OCI-LY3 (cell line): Measurements from ENCODE around the gene PPM1A.

Experiments used
- H2AFZ ChIP-seq: fragments of 200-600, 300-600 bp; shearing (Covaris generic); 2 replicates; pipeline ENCODE4 v1.6.0; 2014; ENCODE audit warnings: antibody characterized with exemption, low read depth, low read length
- H3K27ac ChIP-seq: fragments of 200-600, 300-600 bp; sonication (generic); 2 replicates; pipeline ENCODE4 v1.5.1; 2014; ENCODE audit warnings: mild to moderate bottlenecking, low read length, moderate library complexity, mixed read lengths
- H3K27me3 ChIP-seq: fragments of 200-600, 300-600 bp; sonication (generic); 2 replicates; pipeline ENCODE4 v1.6.1; 2014; ENCODE audit warnings: low read depth, low read length, mixed read lengths
- H3K36me3 ChIP-seq: fragments of 200-600, 300-600 bp; sonication (generic); replicated peaks from 2 replicates; pipeline ENCODE3; 2014; ENCODE audit warnings: low read depth, low read length, mixed read lengths
- H3K4me1 ChIP-seq: fragments of 300-600, 200-600 bp; sonication (generic); 2 replicates; pipeline ENCODE4 v1.6.1; 2014; ENCODE audit warnings: low read length, mixed read lengths
- H3K4me2 ChIP-seq: fragments of 200-600, 300-600 bp; sonication (generic); 2 replicates; pipeline ENCODE4 v1.6.1; 2014; ENCODE audit warnings: low read length, mixed read lengths
- H3K4me3 ChIP-seq: fragments of 300-600, 200-600 bp; sonication (generic); 2 replicates; pipeline ENCODE4 v1.5.1; 2014; ENCODE audit warnings: antibody characterized with exemption, mild to moderate bottlenecking, low read length, moderate library complexity
- H3K79me2 ChIP-seq: fragments of 300-600, 200-600 bp; shearing (Covaris generic); 2 replicates; pipeline ENCODE4 v1.6.1; 2014; ENCODE audit warnings: mild to moderate bottlenecking, low read length, mixed read lengths
- H3K9ac ChIP-seq: fragments of 300-600, 200-600 bp; shearing (Covaris generic); 2 replicates; pipeline ENCODE4 v1.6.0; 2014; ENCODE audit warnings: mild to moderate bottlenecking, low read length, moderate library complexity
- H3K9me3 ChIP-seq: fragments of 200-600, 300-600 bp; shearing (Covaris generic); 2 replicates; pipeline ENCODE4 v1.6.1; 2014; ENCODE audit warnings: low read length, mixed read lengths; ENCODE audit not compliant: insufficient read depth
- H4K20me1 ChIP-seq: fragments of 200-600, 300-600 bp; sonication (generic); 2 replicates; pipeline ENCODE4 v1.6.1; 2016; ENCODE audit warnings: low read length, mixed read lengths; ENCODE audit not compliant: insufficient read depth
- EZH2phosphoT487 ChIP-seq: fragments of 200-600 bp; shearing (Covaris generic); IDR thresholded peaks from 2 replicates; pipeline ENCODE4 v1.6.1; 2018; ENCODE audit warnings: antibody characterized with exemption, mixed run types, low read depth
- TF ChIP-seq, protein P1 (sequence below): fragments of 200-600, 300-600 bp; sonication (generic); IDR thresholded peaks from 2 replicates; pipeline ENCODE4 v1.5.1; 2014; ENCODE audit warnings: antibody characterized with exemption, low read length, low read depth

PPM1A gene

DNA sequence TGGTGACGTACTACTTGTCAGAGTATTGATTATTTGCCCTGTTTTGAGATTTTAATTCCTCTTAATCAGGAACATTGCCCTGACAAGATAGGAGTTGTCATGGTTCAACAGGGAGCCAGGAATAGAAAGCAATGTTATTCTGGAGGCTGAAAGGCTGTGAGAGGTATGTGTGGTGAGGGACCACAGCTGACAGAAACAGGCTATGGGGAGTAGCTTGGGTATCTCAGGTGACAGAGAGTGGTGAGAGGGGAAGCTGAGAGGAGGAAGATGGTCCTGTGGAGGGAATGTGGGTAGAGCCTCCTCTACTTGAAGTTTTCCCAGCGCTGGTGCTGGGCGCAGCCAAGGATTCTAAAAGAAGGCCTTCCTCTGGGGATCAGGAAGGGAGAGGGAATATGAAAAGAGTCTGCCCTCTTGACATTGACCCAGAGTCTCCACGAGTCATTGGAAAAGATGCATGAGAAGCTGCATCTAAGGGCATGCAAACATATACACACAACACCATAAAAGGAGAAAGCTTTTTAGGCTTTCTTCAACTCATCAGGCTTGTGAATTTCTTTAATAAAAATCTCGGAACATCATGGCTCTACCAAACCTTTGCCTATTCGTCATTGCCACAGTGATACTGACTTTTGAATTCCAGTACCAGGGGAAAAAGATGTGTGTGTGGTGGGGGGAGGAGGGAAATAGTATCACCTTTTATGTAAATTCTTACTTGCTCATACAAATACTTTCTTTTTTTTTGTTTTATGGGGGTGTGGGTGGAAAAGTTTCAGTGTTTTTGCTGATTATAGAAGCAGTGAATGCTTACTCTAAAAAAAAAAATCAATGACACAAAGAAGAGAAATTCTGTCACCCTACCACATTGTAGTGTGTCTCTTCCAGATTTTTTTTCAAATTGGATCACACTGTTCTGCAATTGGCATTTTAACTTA lies 43.9 kb upstream of the PPM1A start:
- Histone ChIP-seq H3K27me3 (no peaks in the 10 kb centered on the region), H2AFZ (peak overlapping the region; percentile 27; the same call in 1 of the 2 replicates), H4K20me1 (no peaks in the 10 kb centered on the region), H3K79me2 (no peaks in the 10 kb centered on the region), H3K4me2 (peak overlapping the region; percentile 82), H3K27ac (peak overlapping the region; percentile 93), H3K36me3 (no peaks in the 10 kb centered on the region), H3K9ac (peak overlapping the region; percentile 70), H3K4me3 (peak overlapping the region; percentile 65), H3K4me1 (peaks cover 54% of the 10 kb centered on the region), H3K9me3 (0 out of 2 replicates have a peak, but pooled peaks cover 6% of the 10 kb centered on the region)
- no peak for TF ChIP-seq EZH2phosphoT487
- TF ChIP-seq, protein P1, sequence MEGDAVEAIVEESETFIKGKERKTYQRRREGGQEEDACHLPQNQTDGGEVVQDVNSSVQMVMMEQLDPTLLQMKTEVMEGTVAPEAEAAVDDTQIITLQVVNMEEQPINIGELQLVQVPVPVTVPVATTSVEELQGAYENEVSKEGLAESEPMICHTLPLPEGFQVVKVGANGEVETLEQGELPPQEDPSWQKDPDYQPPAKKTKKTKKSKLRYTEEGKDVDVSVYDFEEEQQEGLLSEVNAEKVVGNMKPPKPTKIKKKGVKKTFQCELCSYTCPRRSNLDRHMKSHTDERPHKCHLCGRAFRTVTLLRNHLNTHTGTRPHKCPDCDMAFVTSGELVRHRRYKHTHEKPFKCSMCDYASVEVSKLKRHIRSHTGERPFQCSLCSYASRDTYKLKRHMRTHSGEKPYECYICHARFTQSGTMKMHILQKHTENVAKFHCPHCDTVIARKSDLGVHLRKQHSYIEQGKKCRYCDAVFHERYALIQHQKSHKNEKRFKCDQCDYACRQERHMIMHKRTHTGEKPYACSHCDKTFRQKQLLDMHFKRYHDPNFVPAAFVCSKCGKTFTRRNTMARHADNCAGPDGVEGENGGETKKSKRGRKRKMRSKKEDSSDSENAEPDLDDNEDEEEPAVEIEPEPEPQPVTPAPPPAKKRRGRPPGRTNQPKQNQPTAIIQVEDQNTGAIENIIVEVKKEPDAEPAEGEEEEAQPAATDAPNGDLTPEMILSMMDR, result no peak

DNA sequence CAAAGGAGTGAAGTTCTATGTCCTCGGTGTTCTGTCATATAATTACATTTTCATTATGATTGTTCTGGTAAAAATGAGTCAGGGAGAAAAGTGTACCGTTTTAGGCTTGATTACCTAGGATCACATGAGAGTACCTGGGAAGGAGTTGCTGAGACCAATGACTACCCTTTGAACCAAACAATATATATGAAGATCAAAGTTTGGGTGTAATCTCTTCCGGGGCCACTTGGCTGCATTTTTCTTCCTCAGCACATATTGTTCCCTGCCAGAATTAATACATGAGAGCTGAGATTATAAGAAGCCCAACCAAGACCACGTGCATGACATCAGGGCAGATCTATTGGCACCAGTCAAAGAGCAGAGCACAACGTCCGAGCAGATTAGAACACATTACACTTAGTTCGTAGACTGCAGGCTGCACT lies 42.8 kb upstream of the PPM1A start:
- Histone ChIP-seq H3K36me3 (no peaks in the 10 kb centered on the region), H3K27me3 (no peaks in the 10 kb centered on the region), H2AFZ (peak overlapping the region; percentile 30; the same call in 1 of the 2 replicates), H3K4me1 (peaks cover 65% of the 10 kb centered on the region), H3K27ac (peak overlapping the region; percentile 93), H4K20me1 (no peaks in the 10 kb centered on the region), H3K4me2 (peak overlapping the region; percentile 82), H3K79me2 (no peaks in the 10 kb centered on the region), H3K9me3 (0 out of 2 replicates have a peak, but pooled peaks cover 1% of the 10 kb centered on the region), H3K9ac (peak overlapping the region; percentile 70; the same call in 1 of the 2 replicates), H3K4me3 (peak overlapping the region; percentile 7; the same call in 1 of the 2 replicates)
- TF ChIP-seq, protein P1, result no peak
- no peak for TF ChIP-seq EZH2phosphoT487

DNA sequence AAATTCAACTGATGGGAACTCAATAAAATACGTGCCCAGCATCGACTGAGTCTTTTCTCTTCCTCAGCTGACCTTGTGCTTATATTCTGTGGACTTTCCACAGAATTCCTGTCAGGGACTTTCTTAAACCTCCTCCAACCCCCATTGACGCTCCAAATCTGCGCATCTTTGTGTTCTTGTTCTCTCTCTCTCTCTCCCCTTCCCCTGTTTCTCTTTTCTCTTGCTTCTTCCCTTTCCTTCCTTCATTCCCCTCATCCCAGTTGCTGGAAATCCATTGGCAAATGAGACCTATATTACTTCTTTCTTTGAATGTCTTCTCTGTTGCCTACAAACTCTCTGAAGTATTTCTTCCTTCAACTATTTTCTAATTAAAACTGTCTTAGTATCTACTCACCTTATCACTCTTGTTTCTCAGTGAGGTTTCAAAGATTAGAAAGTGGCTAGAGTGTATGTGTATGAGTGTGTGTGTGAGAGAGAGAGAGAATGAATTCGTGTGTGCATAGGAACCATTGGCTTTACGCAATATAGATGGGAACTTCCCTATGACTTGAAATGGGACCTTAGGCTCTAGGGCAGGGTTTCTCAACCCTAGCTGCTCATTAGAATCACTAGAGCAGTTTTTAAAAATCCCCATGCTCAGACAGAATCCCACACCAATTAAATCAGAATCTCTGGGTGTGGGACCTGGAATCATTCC lies 42.0 kb upstream of the PPM1A start:
- TF ChIP-seq, protein P1, result no peak
- no peak for TF ChIP-seq EZH2phosphoT487
- H3K4me2 ChIP-seq, result peak overlapping the region; percentile 82
- H3K4me1 ChIP-seq, result peaks cover 73% of the 10 kb centered on the region
- H3K36me3 ChIP-seq, result no peaks in the 10 kb centered on the region
- peak overlapping the region; percentile 4; the same call in 1 of the 2 replicates for H3K4me3 ChIP-seq
- no peaks in the 10 kb centered on the region for H3K79me2 ChIP-seq
- no peaks in the 10 kb centered on the region for H3K9me3 ChIP-seq
- H4K20me1 ChIP-seq, result no peaks in the 10 kb centered on the region
- peak overlapping the region; percentile 93 for H3K27ac ChIP-seq
- H3K9ac ChIP-seq, result no peak overlapping the region; the same call in 1 of the 2 replicates
- H3K27me3 ChIP-seq, result no peaks in the 10 kb centered on the region
- no peak overlapping the region for H2AFZ ChIP-seq

DNA sequence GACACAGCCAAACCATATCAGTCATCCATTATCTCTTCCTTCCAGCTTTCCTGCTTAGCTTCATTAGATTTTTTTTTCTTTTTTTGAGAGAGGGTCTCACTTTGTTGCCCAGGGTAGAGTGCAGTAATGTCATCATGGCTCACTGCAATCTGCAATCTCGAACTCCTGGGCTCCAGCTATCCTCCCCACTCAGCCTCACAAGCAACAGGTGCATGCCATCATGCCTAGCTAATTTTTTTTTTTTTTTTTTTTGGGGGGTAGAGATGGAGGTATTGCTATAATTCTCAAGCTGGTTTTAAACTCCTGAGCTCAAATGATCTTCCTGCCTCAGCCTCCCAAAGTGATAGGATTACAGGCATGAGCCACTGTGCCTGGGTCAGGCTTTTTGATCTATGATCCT lies 38.3 kb upstream of the PPM1A start:
- Histone ChIP-seq H3K4me3 (no peak overlapping the region), H3K9ac (no peak overlapping the region), H2AFZ (no peak overlapping the region), H3K9me3 (no peaks in the 10 kb centered on the region), H3K4me2 (no peak overlapping the region), H3K27me3 (no peaks in the 10 kb centered on the region), H4K20me1 (no peaks in the 10 kb centered on the region), H3K4me1 (peaks cover 79% of the 10 kb centered on the region), H3K27ac (no peak overlapping the region), H3K36me3 (no peaks in the 10 kb centered on the region), H3K79me2 (no peaks in the 10 kb centered on the region)
- no peak for TF ChIP-seq EZH2phosphoT487
- TF ChIP-seq, protein P1, result no peak
